Measurements from ENCODE around the gene SYT17. TPM values are rescaled to one million over a fixed set of nuclear protein-coding genes. Genes with fewer than 3 reads are reported as not detected.

SYT17 gene
- total RNA-seq, 1 donor from 2014 or later = 2.6 TPM

- no peaks in the 10 kb centered on the region for H3K36me3 ChIP-seq (ENCODE audit: control insufficient read depth in 3 of 3, insufficient read depth in 3 of 3, low read length in 3 of 3)
- H3K27ac ChIP-seq (ENCODE audit: low read depth, low read length) = no peak overlapping the region
- no peaks in the 10 kb centered on the region for H3K4me1 ChIP-seq (ENCODE audit: control insufficient read depth in 3 of 3, insufficient read depth in 3 of 3, low read length in 3 of 3)
- H3K9ac ChIP-seq (ENCODE audit: low read depth in 1 of 3, low read length in 3 of 3) = no peak overlapping the region
- H3K4me3 ChIP-seq (ENCODE audit: low read length in 3 of 3) = no peak overlapping the region
- H3K27me3 ChIP-seq (ENCODE audit: control insufficient read depth in 3 of 3, insufficient read depth in 3 of 3, low read length in 3 of 3) = peaks cover 0 to 4% (median 0%) of the 10 kb centered on the region in 3 donors
- no peaks in the 10 kb centered on the region for H3K9me3 ChIP-seq (ENCODE audit: control insufficient read depth in 3 of 3, low read length in 3 of 3)
These were observed 121.1 kb downstream of the SYT17 start for GRCh38 chr16:19288872-19289799.

- Histone ChIP-seq H3K36me3 (ENCODE audit: control insufficient read depth in 3 of 3, insufficient read depth in 3 of 3, low read length in 3 of 3) (no peaks in the 10 kb centered on the region), H3K9ac (ENCODE audit: low read depth in 1 of 3, low read length in 3 of 3) (no peak overlapping the region), H3K27ac (ENCODE audit: low read depth, low read length) (no peak overlapping the region), H3K9me3 (ENCODE audit: control insufficient read depth in 3 of 3, low read length in 3 of 3) (no peaks in the 10 kb centered on the region), H3K4me3 (ENCODE audit: low read length in 3 of 3) (no peak overlapping the region), H3K27me3 (ENCODE audit: control insufficient read depth in 3 of 3, insufficient read depth in 3 of 3, low read length in 3 of 3) (peaks cover 0 to 4% (median 0%) of the 10 kb centered on the region in 3 donors), H3K4me1 (ENCODE audit: control insufficient read depth in 3 of 3, insufficient read depth in 3 of 3, low read length in 3 of 3) (no peaks in the 10 kb centered on the region)
These were observed 121.9 kb downstream of the SYT17 start for GRCh38 chr16:19289811-19290485.

GRCh38 chr16:19290860-19291259 lies 122.8 kb downstream of the SYT17 start:
- H3K27me3 ChIP-seq (ENCODE audit: control insufficient read depth in 3 of 3, insufficient read depth in 3 of 3, low read length in 3 of 3) = peaks cover 0 to 5% (median 0%) of the 10 kb centered on the region in 3 donors
- H3K9me3 ChIP-seq (ENCODE audit: control insufficient read depth in 3 of 3, low read length in 3 of 3) = no peaks in the 10 kb centered on the region

GRCh38 chr16:19291475-19291874 lies 123.4 kb downstream of the SYT17 start:
- no peaks in the 10 kb centered on the region for H3K4me1 ChIP-seq (ENCODE audit: control insufficient read depth in 3 of 3, insufficient read depth in 3 of 3, low read length in 3 of 3)
- H3K4me3 ChIP-seq (ENCODE audit: low read length in 3 of 3) = no peak overlapping the region
- H3K27me3 ChIP-seq (ENCODE audit: control insufficient read depth in 3 of 3, insufficient read depth in 3 of 3, low read length in 3 of 3) = peaks cover 0 to 7% (median 0%) of the 10 kb centered on the region in 3 donors
- H3K9ac ChIP-seq (ENCODE audit: low read depth in 1 of 3, low read length in 3 of 3) = no peak overlapping the region
- no peaks in the 10 kb centered on the region for H3K9me3 ChIP-seq (ENCODE audit: control insufficient read depth in 3 of 3, low read length in 3 of 3)
- H3K36me3 ChIP-seq (ENCODE audit: control insufficient read depth in 3 of 3, insufficient read depth in 3 of 3, low read length in 3 of 3) = no peaks in the 10 kb centered on the region
- no peak overlapping the region for H3K27ac ChIP-seq (ENCODE audit: low read depth, low read length)

More at GRCh38 chr16:19290860-19291259, 122.8 kb downstream of the SYT17 start:
- no peaks in the 10 kb centered on the region for H3K4me1 ChIP-seq (ENCODE audit: control insufficient read depth in 3 of 3, insufficient read depth in 3 of 3, low read length in 3 of 3)
- H3K4me3 ChIP-seq (ENCODE audit: low read length in 3 of 3) = no peak overlapping the region
- no peak overlapping the region for H3K9ac ChIP-seq (ENCODE audit: low read depth in 1 of 3, low read length in 3 of 3)
- no peaks in the 10 kb centered on the region for H3K36me3 ChIP-seq (ENCODE audit: control insufficient read depth in 3 of 3, insufficient read depth in 3 of 3, low read length in 3 of 3)
- no peak overlapping the region for H3K27ac ChIP-seq (ENCODE audit: low read depth, low read length)

GRCh38 chr16:19292186-19292585 lies 124.1 kb downstream of the SYT17 start:
- H3K27ac ChIP-seq (ENCODE audit: low read depth, low read length) = no peak overlapping the region
- H3K4me3 ChIP-seq (ENCODE audit: low read length in 3 of 3) = no peak overlapping the region
- H3K27me3 ChIP-seq (ENCODE audit: control insufficient read depth in 3 of 3, insufficient read depth in 3 of 3, low read length in 3 of 3) = peaks cover 0 to 7% (median 0%) of the 10 kb centered on the region in 3 donors
- H3K9me3 ChIP-seq (ENCODE audit: control insufficient read depth in 3 of 3, low read length in 3 of 3) = no peaks in the 10 kb centered on the region
- no peaks in the 10 kb centered on the region for H3K4me1 ChIP-seq (ENCODE audit: control insufficient read depth in 3 of 3, insufficient read depth in 3 of 3, low read length in 3 of 3)
- no peaks in the 10 kb centered on the region for H3K36me3 ChIP-seq (ENCODE audit: control insufficient read depth in 3 of 3, insufficient read depth in 3 of 3, low read length in 3 of 3)
- H3K9ac ChIP-seq (ENCODE audit: low read depth in 1 of 3, low read length in 3 of 3) = no peak overlapping the region

- Histone ChIP-seq H3K27me3 (ENCODE audit: control insufficient read depth in 3 of 3, insufficient read depth in 3 of 3, low read length in 3 of 3) (peaks cover 0 to 7% (median 0%) of the 10 kb centered on the region in 3 donors), H3K4me1 (ENCODE audit: control insufficient read depth in 3 of 3, insufficient read depth in 3 of 3, low read length in 3 of 3) (no peaks in the 10 kb centered on the region), H3K36me3 (ENCODE audit: control insufficient read depth in 3 of 3, insufficient read depth in 3 of 3, low read length in 3 of 3) (no peaks in the 10 kb centered on the region), H3K27ac (ENCODE audit: low read depth, low read length) (no peak overlapping the region), H3K9me3 (ENCODE audit: control insufficient read depth in 3 of 3, low read length in 3 of 3) (no peaks in the 10 kb centered on the region), H3K9ac (ENCODE audit: low read depth in 1 of 3, low read length in 3 of 3) (no peak overlapping the region), H3K4me3 (ENCODE audit: low read length in 3 of 3) (no peak overlapping the region)
These were observed 126.2 kb downstream of the SYT17 start for GRCh38 chr16:19294156-19294649.

GRCh38 chr16:19295393-19295792 lies 127.4 kb downstream of the SYT17 start:
- Histone ChIP-seq H3K4me1 (ENCODE audit: control insufficient read depth in 3 of 3, insufficient read depth in 3 of 3, low read length in 3 of 3) (no peaks in the 10 kb centered on the region), H3K27ac (ENCODE audit: low read depth, low read length) (no peak overlapping the region), H3K9ac (ENCODE audit: low read depth in 1 of 3, low read length in 3 of 3) (no peak overlapping the region), H3K4me3 (ENCODE audit: low read length in 3 of 3) (no peak overlapping the region), H3K36me3 (ENCODE audit: control insufficient read depth in 3 of 3, insufficient read depth in 3 of 3, low read length in 3 of 3) (no peaks in the 10 kb centered on the region), H3K27me3 (ENCODE audit: control insufficient read depth in 3 of 3, insufficient read depth in 3 of 3, low read length in 3 of 3) (peaks cover 0 to 7% (median 0%) of the 10 kb centered on the region in 3 donors), H3K9me3 (ENCODE audit: control insufficient read depth in 3 of 3, low read length in 3 of 3) (no peaks in the 10 kb centered on the region)

GRCh38 chr16:19297454-19297853 lies 129.4 kb downstream of the SYT17 start:
- Histone ChIP-seq H3K36me3 (ENCODE audit: control insufficient read depth in 3 of 3, insufficient read depth in 3 of 3, low read length in 3 of 3) (no peaks in the 10 kb centered on the region), H3K9ac (ENCODE audit: low read depth in 1 of 3, low read length in 3 of 3) (no peak overlapping the region), H3K9me3 (ENCODE audit: control insufficient read depth in 3 of 3, low read length in 3 of 3) (no peaks in the 10 kb centered on the region), H3K4me3 (ENCODE audit: low read length in 3 of 3) (no peak overlapping the region), H3K4me1 (ENCODE audit: control insufficient read depth in 3 of 3, insufficient read depth in 3 of 3, low read length in 3 of 3) (no peaks in the 10 kb centered on the region), H3K27me3 (ENCODE audit: control insufficient read depth in 3 of 3, insufficient read depth in 3 of 3, low read length in 3 of 3) (peaks cover 0 to 3% (median 0%) of the 10 kb centered on the region in 3 donors), H3K27ac (ENCODE audit: low read depth, low read length) (no peak overlapping the region)

- H3K36me3 ChIP-seq (ENCODE audit: control insufficient read depth in 3 of 3, insufficient read depth in 3 of 3, low read length in 3 of 3) = no peaks in the 10 kb centered on the region
- no peak overlapping the region for H3K27ac ChIP-seq (ENCODE audit: low read depth, low read length)
These were observed 131.5 kb downstream of the SYT17 start for GRCh38 chr16:19299565-19299964.

GRCh38 chr16:19301931-19302330 lies 133.9 kb downstream of the SYT17 start:
- no peak overlapping the region for H3K4me3 ChIP-seq (ENCODE audit: low read length in 3 of 3)
- H3K9ac ChIP-seq (ENCODE audit: low read depth in 1 of 3, low read length in 3 of 3) = no peak overlapping the region

More at GRCh38 chr16:19299565-19299964, 131.5 kb downstream of the SYT17 start:
- Histone ChIP-seq H3K9me3 (ENCODE audit: control insufficient read depth in 3 of 3, low read length in 3 of 3) (no peaks in the 10 kb centered on the region), H3K4me3 (ENCODE audit: low read length in 3 of 3) (no peak overlapping the region), H3K9ac (ENCODE audit: low read depth in 1 of 3, low read length in 3 of 3) (no peak overlapping the region), H3K27me3 (ENCODE audit: control insufficient read depth in 3 of 3, insufficient read depth in 3 of 3, low read length in 3 of 3) (peaks cover 0 to 3% (median 0%) of the 10 kb centered on the region in 3 donors), H3K4me1 (ENCODE audit: control insufficient read depth in 3 of 3, insufficient read depth in 3 of 3, low read length in 3 of 3) (no peaks in the 10 kb centered on the region)

More at GRCh38 chr16:19301931-19302330, 133.9 kb downstream of the SYT17 start:
- Histone ChIP-seq H3K4me1 (ENCODE audit: control insufficient read depth in 3 of 3, insufficient read depth in 3 of 3, low read length in 3 of 3) (no peaks in the 10 kb centered on the region), H3K9me3 (ENCODE audit: control insufficient read depth in 3 of 3, low read length in 3 of 3) (no peaks in the 10 kb centered on the region), H3K36me3 (ENCODE audit: control insufficient read depth in 3 of 3, insufficient read depth in 3 of 3, low read length in 3 of 3) (no peaks in the 10 kb centered on the region), H3K27ac (ENCODE audit: low read depth, low read length) (no peak overlapping the region), H3K27me3 (ENCODE audit: control insufficient read depth in 3 of 3, insufficient read depth in 3 of 3, low read length in 3 of 3) (no peaks in the 10 kb centered on the region)
